WI38 (cell line): Measurements from ENCODE around the gene RCC1.
A peak's percentile ranks its signal among the peaks of the same experiment; 100 is the strongest.
"Not testable (repeated sequence)": the region's sequence is repeated elsewhere in the genome, so short reads cannot be mapped to it uniquely, and the experiment has no call there.

Source experiments
- H3K4me3 ChIP-seq: 2 replicates; pipeline ENCODE4 v1.5.1; 2011; ENCODE audit warnings: low read depth, mild to moderate bottlenecking, control low read depth, low read length
- CTCF ChIP-seq: IDR thresholded peaks from 2 replicates; pipeline ENCODE4 v1.5.1; 2012; ENCODE audit warnings: low read depth, mild to moderate bottlenecking, control low read depth, low read length

The RCC1 gene

GRCh38 chr1:28505406-28506187 is at the start of gene RCC1:
RCC1 (plus strand) TSS chr1:28506043; CDS start chr1:28529867, 23,824 bp downstream.
- peak within 1 kb of the TSS; percentile 70 for H3K4me3 ChIP-seq
- no peak for TF ChIP-seq CTCF

GRCh38 chr1:28456078-28456477 is 49.8 kb upstream of the RCC1 start:
- TF ChIP-seq CTCF: no peak
- H3K4me3 ChIP-seq: no peak overlapping the region

- TF ChIP-seq CTCF: no peak
- no peak overlapping the region for H3K4me3 ChIP-seq
Measured at GRCh38 chr1:28457678-28458077, 48.2 kb upstream of the RCC1 start.

GRCh38 chr1:28458237-28459228 is 47.3 kb upstream of the RCC1 start:
- TF ChIP-seq CTCF: no peak
- no peak overlapping the region for H3K4me3 ChIP-seq

- TF ChIP-seq CTCF: no peak
- H3K4me3 ChIP-seq: no peak overlapping the region
Measured at GRCh38 chr1:28466226-28466778, 39.5 kb upstream of the RCC1 start.

- no peak for TF ChIP-seq CTCF
- no peak overlapping the region for H3K4me3 ChIP-seq
Measured at GRCh38 chr1:28470146-28470545, 35.7 kb upstream of the RCC1 start.

GRCh38 chr1:28479497-28479896 is 26.3 kb upstream of the RCC1 start:
- not testable (repeated sequence) for H3K4me3 ChIP-seq
